HL-60/S4 (cell line): ENCODE measurements around the gene ZNF761.
"Not testable (repeated sequence)": the region's sequence is repeated elsewhere in the genome, so short reads cannot be mapped to it uniquely, and the experiment has no call there.

Experiments used
- in situ Hi-C: fragments of 300-500 bp; cut with MboI; formaldehyde crosslinking; loops from 2 replicates; pipeline ENCODE4 v1.14.3; 2022; ENCODE audit warnings: low sequenced_read_pairs

ZNF761 gene

DNA sequence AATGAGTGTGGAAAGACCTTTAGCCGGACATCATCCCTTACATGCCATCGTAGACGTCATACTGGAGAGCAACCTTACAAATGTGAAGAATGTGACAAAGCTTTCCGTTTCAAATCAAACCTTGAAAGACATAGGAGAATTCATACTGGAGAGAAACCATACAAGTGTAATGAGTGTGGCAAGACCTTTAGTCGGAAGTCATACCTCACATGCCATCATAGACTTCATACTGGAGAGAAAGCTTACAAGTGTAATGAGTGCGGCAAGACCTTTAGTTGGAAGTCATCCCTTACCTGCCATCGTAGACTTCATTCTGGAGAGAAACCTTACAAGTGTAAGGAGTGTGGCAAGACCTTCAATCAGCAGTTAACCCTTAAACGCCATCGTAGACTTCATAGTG, 24.0 kb downstream of the ZNF761 start:
- in situ Hi-C loops: no loop called here

- in situ Hi-C loops: not testable (repeated sequence)
Observed at GRCh38 chr19:53460131-53460721, 28.4 kb downstream of the ZNF761 start.

DNA sequence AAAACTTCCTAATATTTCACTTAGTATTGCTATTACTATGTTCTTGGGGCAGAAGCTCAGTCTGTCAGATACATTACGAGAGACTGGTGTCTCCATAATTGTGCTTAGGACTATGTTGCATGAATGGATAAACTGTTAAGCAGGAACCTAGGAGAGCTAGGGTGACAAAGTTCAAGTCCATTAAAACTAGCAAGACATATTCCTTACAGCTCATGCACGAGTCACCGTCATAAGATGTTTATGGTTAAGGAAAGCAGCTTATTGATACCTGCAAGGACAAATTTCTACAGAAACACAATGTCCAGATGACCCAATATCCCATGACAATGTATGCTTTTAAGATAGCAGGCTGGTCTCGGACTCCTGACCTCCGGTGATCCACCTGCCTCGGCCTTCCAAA, 30.1 kb downstream of the ZNF761 start:
- in situ Hi-C loops: no loop called here

GRCh38 chr19:53462861-53463260, 31.1 kb downstream of the ZNF761 start:
- in situ Hi-C loops: no loop called here

GRCh38 chr19:53463263-53463662, 31.5 kb downstream of the ZNF761 start:
- in situ Hi-C loops: no loop called here

GRCh38 chr19:53466726-53467484, 35.1 kb downstream of the ZNF761 start:
- in situ Hi-C loops: no loop called here

- in situ Hi-C loops: no loop called here
Observed at GRCh38 chr19:53467485-53468262, 35.9 kb downstream of the ZNF761 start, which contains the start of gene ZNF813. Gene ZNF813 (plus strand): TSS chr19:53467733. CDS start chr19:53483823, 16,090 bp downstream.

- in situ Hi-C loops: not testable (repeated sequence)
Observed at GRCh38 chr19:53468628-53469027, 36.8 kb downstream of the ZNF761 start.

DNA sequence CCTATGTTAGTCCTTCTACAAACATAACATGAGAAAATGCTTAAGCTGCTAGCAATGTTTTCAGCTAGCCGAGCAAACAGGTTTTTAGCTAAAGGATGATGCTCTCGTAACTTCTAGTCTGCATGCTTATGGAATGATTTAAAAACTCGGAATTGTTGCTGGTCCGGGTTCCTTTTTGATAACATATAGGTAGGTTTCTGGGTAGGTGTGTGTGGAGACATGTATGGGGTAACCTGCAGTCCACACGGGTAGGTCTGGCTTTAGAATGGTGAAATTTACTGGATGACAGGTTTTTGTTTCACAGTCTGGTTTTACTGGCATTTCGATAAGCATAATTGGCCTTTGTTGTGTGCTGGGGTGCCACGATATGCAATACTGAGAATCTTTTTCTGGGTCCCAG, 40.1 kb downstream of the ZNF761 start:
- in situ Hi-C loops: no loop called here

GRCh38 chr19:53474832-53475231, 43.0 kb downstream of the ZNF761 start:
- in situ Hi-C loops: not testable (repeated sequence)

DNA sequence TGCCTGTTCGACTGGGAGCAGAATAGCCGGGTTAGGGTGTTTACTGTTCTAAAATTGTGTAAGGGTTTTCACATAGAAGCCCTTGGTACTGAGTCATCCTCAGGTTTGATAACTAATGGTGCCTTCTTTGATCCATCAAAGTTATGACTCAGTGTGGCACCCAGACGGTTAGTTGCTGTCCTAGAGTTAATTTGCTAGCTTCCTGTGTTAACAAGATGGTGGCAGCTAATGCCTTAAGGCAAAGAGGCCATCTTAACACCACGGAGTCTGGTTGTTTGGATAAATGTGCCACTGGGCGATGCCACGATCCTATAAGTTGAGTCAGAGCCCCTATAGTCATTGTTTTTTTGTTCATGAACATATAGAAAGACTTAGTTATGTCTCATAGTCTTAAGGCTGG, 43.7 kb downstream of the ZNF761 start:
- in situ Hi-C loops: not testable (repeated sequence)

GRCh38 chr19:53483751-53484150, 52.0 kb downstream of the ZNF761 start:
- in situ Hi-C loops: not testable (repeated sequence)

DNA sequence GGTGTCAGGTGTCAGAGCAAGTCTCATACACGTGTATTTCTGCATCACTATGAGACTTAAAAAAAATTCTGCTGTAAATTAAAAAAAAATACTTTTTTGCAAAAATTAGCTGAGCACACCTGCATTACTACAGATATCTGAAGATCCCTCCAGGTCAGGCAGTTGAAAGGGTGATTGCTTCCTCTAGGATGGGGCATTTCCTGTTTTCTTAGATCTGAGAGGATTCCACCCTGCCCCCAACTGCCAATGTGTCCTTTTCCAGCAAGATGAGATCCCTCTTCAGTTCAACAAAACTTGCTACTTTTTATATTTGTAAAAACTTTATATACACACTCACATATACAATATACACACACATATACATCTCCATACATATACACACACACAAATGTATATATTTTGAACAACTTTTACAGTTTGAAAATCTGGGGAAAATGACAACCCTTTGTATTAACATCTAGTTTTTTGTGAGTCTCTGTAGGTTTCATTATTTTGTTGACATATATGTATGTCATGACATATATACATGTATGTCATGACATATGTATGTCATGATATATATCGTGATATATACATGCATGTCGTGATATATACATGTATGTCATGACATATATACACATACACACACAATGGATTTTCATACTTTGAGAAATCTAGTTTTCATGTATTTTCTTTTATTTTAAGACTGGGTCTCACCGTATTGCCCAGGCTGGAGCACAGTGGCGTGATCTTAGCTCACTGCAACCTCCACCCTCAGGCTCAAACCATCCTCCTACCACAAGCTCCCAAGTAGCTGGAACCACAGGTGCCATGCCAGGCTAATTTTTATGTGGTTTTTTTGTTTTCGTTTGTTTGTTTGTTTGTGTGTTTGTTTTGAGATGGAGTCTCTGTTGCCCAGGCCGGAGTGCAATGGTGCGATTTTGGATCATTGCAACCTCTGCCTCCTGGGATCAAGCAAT, 53.5 kb downstream of the ZNF761 start:
- in situ Hi-C loops: no loop called here

- in situ Hi-C loops: no loop called here
Observed at GRCh38 chr19:53492153-53492552, 60.4 kb downstream of the ZNF761 start.

DNA sequence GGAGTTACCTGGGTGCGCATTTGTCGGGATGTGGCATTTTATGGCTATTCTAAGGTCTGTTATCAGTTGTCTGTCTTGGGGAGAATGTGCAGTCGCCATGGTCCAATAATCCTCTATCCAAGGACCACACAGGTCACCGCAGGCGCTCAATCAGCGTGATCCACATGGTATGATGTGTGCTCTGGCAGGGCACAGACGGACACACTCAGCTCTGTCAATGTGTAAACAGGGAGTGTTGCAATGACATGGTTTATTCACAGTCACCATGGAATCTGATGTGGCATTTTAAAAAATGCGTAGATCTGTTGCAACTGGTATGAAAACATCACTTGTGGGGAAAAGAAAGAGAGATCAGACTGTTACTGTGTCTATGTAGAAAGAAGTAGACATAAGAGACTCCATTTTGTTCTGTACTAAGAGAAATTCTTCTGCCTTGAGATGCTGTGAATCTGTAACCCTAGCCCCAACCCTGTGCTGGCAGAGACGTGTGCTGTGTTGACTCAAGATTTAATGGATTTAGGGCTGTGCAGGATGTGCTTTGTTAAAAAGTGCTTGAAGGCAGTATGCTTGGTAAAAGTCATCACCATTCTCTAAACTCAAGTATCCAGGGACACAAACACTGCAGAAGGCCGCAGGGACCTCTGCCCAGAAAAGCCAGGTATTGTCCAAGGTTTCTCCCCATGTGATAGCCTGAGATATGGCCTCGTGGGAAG, 65.7 kb downstream of the ZNF761 start:
- in situ Hi-C loops: not testable (repeated sequence)

GRCh38 chr19:53498024-53498395, 66.2 kb downstream of the ZNF761 start:
- in situ Hi-C loops: not testable (repeated sequence)

DNA sequence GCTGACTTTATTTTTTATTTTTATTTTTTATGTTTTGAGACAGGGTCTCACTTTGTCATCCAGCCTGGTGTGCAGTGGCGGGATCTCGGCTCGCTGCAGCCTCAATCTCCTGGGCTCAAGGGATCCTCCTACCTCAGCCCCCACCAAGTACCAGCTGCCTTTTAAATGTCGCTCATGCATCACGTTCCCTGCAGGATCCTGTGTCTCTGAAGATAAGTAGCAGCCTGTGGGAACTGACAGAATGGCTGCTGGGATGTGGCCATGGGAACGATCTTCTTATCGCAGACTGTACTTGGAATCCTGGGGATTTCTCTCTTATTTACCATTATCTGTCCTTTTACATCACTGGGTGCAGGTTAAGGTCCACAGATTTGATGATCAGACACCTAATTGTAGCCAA, 71.4 kb downstream of the ZNF761 start:
- in situ Hi-C loops: not testable (repeated sequence)

- in situ Hi-C loops: not testable (repeated sequence)
Observed at GRCh38 chr19:53503671-53504364, 72.0 kb downstream of the ZNF761 start.

DNA sequence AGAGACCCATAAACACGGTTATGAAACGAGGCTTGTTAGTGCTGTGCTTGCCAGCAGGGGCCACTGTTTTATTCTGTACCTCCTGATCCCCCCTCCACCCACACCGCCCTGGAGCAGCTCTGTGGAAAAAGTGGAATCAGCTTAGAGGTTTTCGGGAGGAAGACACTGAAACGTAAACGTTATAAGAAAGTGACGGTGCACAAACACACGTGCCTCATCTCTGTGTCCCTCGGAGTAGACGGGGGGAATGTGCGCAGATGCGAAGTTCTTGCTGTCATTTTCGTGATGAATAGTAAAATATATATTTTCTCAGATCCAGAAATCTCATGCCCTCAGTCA, 72.5 kb downstream of the ZNF761 start:
- in situ Hi-C loops: not testable (repeated sequence)

DNA sequence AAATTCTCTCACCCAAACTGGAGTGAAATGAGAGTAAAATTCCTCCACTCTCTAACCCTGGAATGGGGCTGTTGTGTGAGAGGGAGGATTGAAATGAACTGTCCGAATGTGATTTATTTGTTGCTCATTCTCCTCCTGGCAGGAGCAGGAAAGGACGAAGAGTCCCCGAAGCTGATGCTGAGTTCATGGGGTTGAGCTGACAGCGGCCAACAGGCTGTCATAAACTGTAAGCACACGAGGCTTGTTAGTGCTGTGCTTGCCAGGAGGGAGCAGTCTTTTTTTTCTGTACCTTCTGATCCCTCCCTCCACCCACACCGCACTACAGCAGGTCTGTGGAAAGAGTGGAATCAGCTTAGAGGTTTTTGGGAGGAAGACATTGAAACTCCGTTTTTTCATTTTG, 73.1 kb downstream of the ZNF761 start:
- in situ Hi-C loops: no loop called here
